ENCODE measurements around the gene NUDT3.

NUDT3 gene

DNA sequence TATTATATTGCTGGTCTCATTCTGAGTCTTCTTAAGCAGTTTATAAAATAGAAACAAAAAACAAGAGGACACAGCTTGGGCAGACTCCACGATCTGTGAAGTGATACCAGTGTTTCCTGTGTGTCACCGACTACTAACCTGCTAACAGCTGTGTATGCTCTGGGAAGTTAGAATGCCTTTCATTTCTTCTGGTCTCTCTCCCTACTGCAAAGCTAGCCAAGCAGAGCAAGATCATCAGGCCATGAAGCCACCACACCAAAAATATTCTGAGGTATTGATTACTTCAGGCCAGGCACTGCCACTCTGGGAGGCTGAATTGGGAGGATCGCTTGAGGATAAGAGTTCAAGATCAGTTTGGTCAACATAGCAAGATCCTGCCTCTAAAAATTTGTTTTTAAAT lies 96.7 kb downstream of the NUDT3 start:
- Histone ChIP-seq H3F3A (ENCODE audit: insufficient read depth, low read length) (peaks cover 13% of the 10 kb centered on the region), H2AFZ (ENCODE audit: low read length) (no peak overlapping the region), H3K79me2 (ENCODE audit: low read length) (peaks cover 17% of the 10 kb centered on the region), H3K9ac (ENCODE audit: low read length) (peak overlapping the region; percentile 13; the same call in 1 of the 2 replicates), H4K20me1 (ENCODE audit: insufficient read depth, low read length) (no peaks in the 10 kb centered on the region), H3K9me2 (replicated peaks; ENCODE audit: insufficient read depth, low read length) (no peaks in the 10 kb centered on the region), H3K27me3 (replicated peaks; ENCODE audit: insufficient read depth, low read length) (no peaks in the 10 kb centered on the region), H3K36me3 (replicated peaks; ENCODE audit: insufficient read depth, low read length) (no peaks in the 10 kb centered on the region), H3K4me1 (ENCODE audit: low read length) (peaks cover 27% of the 10 kb centered on the region), H3K9me3 (replicated peaks; ENCODE audit: insufficient read depth, low read length) (no peaks in the 10 kb centered on the region), H3K4me2 (ENCODE audit: low read depth, low read length) (peak overlapping the region; percentile 46), H3K4me3 (ENCODE audit: low read length) (peak overlapping the region; percentile 16; the same call in 1 of the 2 replicates), H3K27ac (ENCODE audit: low read length) (peak overlapping the region; percentile 69)
- TF ChIP-seq, protein P1, sequence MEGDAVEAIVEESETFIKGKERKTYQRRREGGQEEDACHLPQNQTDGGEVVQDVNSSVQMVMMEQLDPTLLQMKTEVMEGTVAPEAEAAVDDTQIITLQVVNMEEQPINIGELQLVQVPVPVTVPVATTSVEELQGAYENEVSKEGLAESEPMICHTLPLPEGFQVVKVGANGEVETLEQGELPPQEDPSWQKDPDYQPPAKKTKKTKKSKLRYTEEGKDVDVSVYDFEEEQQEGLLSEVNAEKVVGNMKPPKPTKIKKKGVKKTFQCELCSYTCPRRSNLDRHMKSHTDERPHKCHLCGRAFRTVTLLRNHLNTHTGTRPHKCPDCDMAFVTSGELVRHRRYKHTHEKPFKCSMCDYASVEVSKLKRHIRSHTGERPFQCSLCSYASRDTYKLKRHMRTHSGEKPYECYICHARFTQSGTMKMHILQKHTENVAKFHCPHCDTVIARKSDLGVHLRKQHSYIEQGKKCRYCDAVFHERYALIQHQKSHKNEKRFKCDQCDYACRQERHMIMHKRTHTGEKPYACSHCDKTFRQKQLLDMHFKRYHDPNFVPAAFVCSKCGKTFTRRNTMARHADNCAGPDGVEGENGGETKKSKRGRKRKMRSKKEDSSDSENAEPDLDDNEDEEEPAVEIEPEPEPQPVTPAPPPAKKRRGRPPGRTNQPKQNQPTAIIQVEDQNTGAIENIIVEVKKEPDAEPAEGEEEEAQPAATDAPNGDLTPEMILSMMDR (IDR thresholded peaks at IDR 0.05; ENCODE audit: low read length) = no peak
- TF ChIP-seq EZH2phosphoT487 (IDR thresholded peaks at IDR 0.05; ENCODE audit: low read length) = no peak
- no peak for TF ChIP-seq EZH2 (optimal IDR thresholded peaks at IDR 0.05; ENCODE audit: low read depth, low read length)
- peak; percentile 79 for DNase-seq

DNA sequence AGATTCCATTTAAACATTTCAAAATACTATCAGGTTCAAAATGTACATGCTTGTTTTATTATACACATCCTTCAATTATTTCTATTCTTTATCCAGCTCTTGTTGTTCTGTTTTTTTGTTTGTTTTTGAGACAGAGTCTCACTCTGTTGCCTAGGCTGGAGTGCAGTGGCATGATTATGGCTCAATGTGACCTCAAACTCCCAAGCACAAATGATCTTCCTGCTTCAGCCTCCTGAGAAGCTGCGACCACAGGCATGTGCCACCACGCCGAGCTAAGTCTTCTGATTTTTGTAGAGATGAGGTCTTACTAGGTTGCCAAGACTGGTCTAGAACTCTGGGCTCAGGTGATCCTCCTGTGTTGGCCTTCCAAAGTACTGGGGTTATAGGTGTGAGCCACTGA lies 99.5 kb downstream of the NUDT3 start:
- no peak for TF ChIP-seq EZH2 (optimal IDR thresholded peaks at IDR 0.05; ENCODE audit: low read depth, low read length)
- TF ChIP-seq EZH2phosphoT487 (IDR thresholded peaks at IDR 0.05; ENCODE audit: low read length) = no peak
- TF ChIP-seq, protein P1 (IDR thresholded peaks at IDR 0.05; ENCODE audit: low read length) = no peak
- H4K20me1 ChIP-seq (ENCODE audit: insufficient read depth, low read length) = no peaks in the 10 kb centered on the region

DNA sequence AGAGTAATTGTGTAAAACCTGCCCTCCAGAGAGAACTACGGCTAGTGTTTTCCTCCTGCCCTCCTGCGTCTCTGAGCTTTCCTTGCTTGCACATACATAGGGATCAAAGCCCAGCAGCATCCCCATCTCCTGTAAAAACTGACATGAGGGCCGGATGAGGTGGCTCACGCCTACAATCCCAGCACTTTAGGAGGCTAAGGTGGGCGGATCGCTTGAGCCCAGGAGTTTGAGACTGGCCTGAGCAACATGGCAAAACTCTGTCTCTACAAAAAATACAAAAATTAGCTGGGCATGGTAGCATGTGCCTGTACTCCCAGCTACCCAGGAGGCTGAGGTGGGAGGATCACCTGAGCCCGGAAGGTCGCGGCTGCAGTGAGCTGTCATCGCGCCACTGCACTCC lies 103.3 kb downstream of the NUDT3 start:
- TF ChIP-seq, protein P1 (IDR thresholded peaks at IDR 0.05; ENCODE audit: low read length) = no peak
- TF ChIP-seq EZH2phosphoT487 (IDR thresholded peaks at IDR 0.05; ENCODE audit: low read length) = no peak
- peak overlapping the region; percentile 57; the same call in 1 of the 2 replicates for H3K27ac ChIP-seq (ENCODE audit: low read length)

More for the DNA sequence above, 99.5 kb downstream of the NUDT3 start:
- no peak for DNase-seq
- H3K4me1 ChIP-seq (ENCODE audit: low read length) = peaks cover 31% of the 10 kb centered on the region
- H3K27me3 ChIP-seq (replicated peaks; ENCODE audit: insufficient read depth, low read length) = no peaks in the 10 kb centered on the region
- H3K36me3 ChIP-seq (replicated peaks; ENCODE audit: insufficient read depth, low read length) = no peaks in the 10 kb centered on the region
- peaks cover 27% of the 10 kb centered on the region for H3F3A ChIP-seq (ENCODE audit: insufficient read depth, low read length)
- no peak overlapping the region for H3K9ac ChIP-seq (ENCODE audit: low read length)
- no peak overlapping the region for H3K27ac ChIP-seq (ENCODE audit: low read length)
- no peak overlapping the region for H2AFZ ChIP-seq (ENCODE audit: low read length)
- no peaks in the 10 kb centered on the region for H3K9me3 ChIP-seq (replicated peaks; ENCODE audit: insufficient read depth, low read length)
- H3K9me2 ChIP-seq (replicated peaks; ENCODE audit: insufficient read depth, low read length) = no peaks in the 10 kb centered on the region
- no peak overlapping the region for H3K4me3 ChIP-seq (ENCODE audit: low read length)
- no peak overlapping the region for H3K4me2 ChIP-seq (ENCODE audit: low read depth, low read length)
- H3K79me2 ChIP-seq (ENCODE audit: low read length) = peaks cover 12% of the 10 kb centered on the region

More for the DNA sequence above, 103.3 kb downstream of the NUDT3 start:
- Histone ChIP-seq H3K9me2 (replicated peaks; ENCODE audit: insufficient read depth, low read length) (no peaks in the 10 kb centered on the region), H3K4me1 (ENCODE audit: low read length) (peaks cover 17% of the 10 kb centered on the region), H3K79me2 (ENCODE audit: low read length) (no peaks in the 10 kb centered on the region; the same call in 1 of the 2 replicates), H4K20me1 (ENCODE audit: insufficient read depth, low read length) (no peaks in the 10 kb centered on the region), H3K9me3 (replicated peaks; ENCODE audit: insufficient read depth, low read length) (no peaks in the 10 kb centered on the region), H3K9ac (ENCODE audit: low read length) (no peak overlapping the region), H2AFZ (ENCODE audit: low read length) (no peak overlapping the region), H3K4me2 (ENCODE audit: low read depth, low read length) (peak overlapping the region; percentile 44), H3K36me3 (replicated peaks; ENCODE audit: insufficient read depth, low read length) (no peaks in the 10 kb centered on the region), H3K27me3 (replicated peaks; ENCODE audit: insufficient read depth, low read length) (no peaks in the 10 kb centered on the region), H3K4me3 (ENCODE audit: low read length) (no peak overlapping the region; the same call in 1 of the 2 replicates), H3F3A (ENCODE audit: insufficient read depth, low read length) (peaks cover 15% of the 10 kb centered on the region)
- no peak for DNase-seq
